ENCODE results near the gene SLC6A16.
"Not testable (repeated sequence)": the region's sequence is repeated elsewhere in the genome, so short reads cannot be mapped to it uniquely, and the experiment has no call there.

DNA sequence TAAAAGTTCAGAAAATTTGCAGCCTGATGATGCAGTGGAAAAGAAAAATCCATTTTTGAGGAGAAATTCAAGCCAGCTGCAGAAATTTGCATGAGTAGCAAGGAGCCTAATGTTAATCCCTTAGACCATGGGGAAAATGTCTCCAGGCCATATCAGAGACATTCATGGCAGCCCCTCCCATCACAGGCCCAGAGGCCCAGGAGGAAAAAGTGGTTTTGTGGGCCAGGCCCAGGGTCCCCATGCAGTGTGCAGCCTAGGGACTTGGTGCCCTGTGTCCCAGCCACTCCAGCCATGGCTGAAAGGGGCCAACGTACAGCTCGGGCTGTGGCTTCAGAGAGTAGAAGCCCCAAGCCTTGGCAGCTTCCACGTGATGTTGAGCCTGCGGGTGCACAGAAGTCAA, 36.8 kb downstream of the SLC6A16 start:
- not testable (repeated sequence) for TF ChIP-seq EP300 (IDR thresholded peaks at IDR 0.05)
- TF ChIP-seq, protein P1, sequence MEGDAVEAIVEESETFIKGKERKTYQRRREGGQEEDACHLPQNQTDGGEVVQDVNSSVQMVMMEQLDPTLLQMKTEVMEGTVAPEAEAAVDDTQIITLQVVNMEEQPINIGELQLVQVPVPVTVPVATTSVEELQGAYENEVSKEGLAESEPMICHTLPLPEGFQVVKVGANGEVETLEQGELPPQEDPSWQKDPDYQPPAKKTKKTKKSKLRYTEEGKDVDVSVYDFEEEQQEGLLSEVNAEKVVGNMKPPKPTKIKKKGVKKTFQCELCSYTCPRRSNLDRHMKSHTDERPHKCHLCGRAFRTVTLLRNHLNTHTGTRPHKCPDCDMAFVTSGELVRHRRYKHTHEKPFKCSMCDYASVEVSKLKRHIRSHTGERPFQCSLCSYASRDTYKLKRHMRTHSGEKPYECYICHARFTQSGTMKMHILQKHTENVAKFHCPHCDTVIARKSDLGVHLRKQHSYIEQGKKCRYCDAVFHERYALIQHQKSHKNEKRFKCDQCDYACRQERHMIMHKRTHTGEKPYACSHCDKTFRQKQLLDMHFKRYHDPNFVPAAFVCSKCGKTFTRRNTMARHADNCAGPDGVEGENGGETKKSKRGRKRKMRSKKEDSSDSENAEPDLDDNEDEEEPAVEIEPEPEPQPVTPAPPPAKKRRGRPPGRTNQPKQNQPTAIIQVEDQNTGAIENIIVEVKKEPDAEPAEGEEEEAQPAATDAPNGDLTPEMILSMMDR (IDR thresholded peaks at IDR 0.05): not testable (repeated sequence)
